GM19438 (cell line): ENCODE measurements around the gene EXOC3.
"Not testable (repeated sequence)": the region's sequence is repeated elsewhere in the genome, so short reads cannot be mapped to it uniquely, and the experiment has no call there.

Source experiments
- ATAC-seq: cut with Tn5 transposase; IDR thresholded peaks from one replicate; pipeline ENCODE4 v1.9.1; 2021; ENCODE audit warnings: low read depth; ENCODE audit not compliant: unreplicated experiment

Gene EXOC3

GRCh38 chr5:483011-483410, 40.0 kb downstream of the EXOC3 start:
- no peak for ATAC-seq

GRCh38 chr5:483434-484140, 40.6 kb downstream of the EXOC3 start:
- ATAC-seq: no peak

GRCh38 chr5:484556-484955, 41.6 kb downstream of the EXOC3 start:
- ATAC-seq: no peak

DNA sequence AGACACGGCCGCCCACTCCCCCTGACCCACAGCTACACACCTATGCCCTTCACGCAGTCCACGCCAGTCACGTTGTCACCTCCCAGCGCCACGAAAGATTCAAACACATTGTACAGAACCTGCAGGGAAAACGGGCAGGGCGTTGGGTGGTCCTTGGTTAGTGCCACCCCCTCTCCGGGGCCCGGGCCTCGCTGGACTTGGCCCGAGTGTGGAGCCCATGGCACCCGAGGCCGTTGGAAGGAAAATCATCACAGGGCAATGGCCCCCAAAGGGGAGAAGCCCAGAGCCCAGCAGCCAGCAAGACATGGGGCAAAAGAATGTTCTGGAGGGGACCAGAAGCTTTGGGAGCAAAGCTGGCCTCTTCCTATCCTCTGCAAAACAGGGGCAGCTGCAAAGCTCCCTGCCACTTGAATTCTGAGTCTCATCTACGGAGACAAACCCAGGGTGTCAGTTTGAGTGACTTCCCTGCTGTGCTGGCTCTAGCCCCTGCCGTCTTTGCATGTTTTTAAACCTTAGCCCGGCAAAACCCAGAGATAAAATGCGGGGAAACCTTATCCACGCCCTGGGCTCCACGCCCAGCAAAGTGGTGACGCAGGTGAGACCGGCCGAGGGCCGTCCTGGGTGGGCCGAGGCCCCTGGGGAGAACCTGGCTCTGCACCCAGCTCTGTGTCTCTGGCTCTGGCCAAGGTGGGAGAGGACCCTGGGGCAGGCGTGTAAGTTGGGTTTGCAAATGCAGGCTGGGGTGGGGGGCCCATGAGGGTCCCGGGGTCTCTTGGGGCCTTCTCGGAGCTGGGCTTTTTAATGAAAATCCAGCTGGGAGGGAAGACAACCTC, 42.4 kb downstream of the EXOC3 start:
- no peak for ATAC-seq

- ATAC-seq: no peak
Observed at GRCh38 chr5:485946-486491, 43.0 kb downstream of the EXOC3 start.

DNA sequence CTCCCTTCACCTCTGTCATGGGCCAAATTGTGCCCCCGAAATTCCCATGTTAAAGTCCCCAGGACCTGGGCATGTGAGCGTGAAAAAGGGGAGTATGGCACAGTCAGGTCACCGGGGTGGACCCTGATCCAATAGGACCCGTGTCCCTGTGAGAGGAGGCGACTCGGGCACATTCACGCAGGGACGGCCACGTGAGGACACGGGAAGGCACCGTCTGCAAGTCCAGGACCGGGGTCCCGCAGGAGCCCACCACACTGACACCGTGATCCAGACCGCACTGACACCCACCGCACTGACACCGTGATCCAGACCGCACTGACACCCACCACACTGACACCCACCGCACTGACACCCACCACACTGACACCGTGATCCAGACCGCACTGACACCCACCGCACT, 43.6 kb downstream of the EXOC3 start:
- not testable (repeated sequence) for ATAC-seq

- no peak for ATAC-seq
Observed at GRCh38 chr5:488241-488640, 45.3 kb downstream of the EXOC3 start.

- no peak for ATAC-seq
Observed at GRCh38 chr5:488744-489688, 46.0 kb downstream of the EXOC3 start.

GRCh38 chr5:489689-490080, 46.7 kb downstream of the EXOC3 start:
- no peak for ATAC-seq

DNA sequence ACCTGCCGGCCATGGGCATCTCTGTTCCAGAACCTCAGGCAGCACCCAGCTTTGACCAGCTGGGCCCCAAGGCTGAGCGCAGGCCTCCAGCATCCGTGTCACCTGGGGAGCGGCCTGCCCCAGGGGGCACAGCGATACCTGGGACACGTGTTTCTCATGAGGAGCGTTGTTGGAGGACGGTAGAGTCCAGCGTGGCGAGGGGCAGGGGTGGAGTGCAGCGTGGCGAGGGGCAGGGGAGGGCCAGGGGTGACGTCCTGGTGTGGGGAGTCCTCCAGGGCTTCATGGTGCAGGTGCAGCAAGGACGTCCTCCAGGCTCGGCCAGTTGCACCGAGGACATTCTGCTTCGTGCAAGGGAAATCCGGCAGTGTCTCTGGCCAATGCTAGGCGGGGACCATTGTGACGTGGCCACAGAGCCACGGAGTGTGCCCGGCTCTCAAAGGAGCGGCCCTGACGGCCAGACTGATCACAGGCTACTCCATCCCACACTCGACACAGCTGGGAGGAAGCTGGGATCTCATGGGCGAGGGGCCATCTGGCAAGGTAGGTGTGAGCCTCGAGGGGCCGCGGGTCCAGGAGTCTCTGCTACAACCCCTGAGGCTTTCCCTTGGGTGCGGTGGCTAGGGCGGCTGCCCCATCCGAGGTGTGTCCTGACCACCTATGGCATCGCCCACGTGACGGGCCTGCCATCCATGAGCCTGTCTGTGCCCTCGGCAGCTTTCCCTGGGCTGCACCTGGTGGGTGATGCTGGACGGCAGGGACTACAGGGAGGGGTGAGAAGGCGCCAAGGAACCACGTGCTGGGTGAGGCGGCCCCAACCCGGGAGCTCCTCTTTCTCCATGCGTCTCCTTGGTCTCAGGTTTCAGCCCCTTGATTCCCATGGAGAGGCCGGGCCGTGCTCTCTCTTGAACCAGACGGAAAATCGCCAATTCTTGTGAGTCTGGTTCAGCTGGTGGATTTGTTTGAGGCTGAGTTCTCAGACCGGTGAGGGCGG, 47.4 kb downstream of the EXOC3 start:
- no peak for ATAC-seq

GRCh38 chr5:491119-491855, 48.3 kb downstream of the EXOC3 start:
- no peak for ATAC-seq

GRCh38 chr5:491856-492155, 48.8 kb downstream of the EXOC3 start:
- ATAC-seq: no peak

DNA sequence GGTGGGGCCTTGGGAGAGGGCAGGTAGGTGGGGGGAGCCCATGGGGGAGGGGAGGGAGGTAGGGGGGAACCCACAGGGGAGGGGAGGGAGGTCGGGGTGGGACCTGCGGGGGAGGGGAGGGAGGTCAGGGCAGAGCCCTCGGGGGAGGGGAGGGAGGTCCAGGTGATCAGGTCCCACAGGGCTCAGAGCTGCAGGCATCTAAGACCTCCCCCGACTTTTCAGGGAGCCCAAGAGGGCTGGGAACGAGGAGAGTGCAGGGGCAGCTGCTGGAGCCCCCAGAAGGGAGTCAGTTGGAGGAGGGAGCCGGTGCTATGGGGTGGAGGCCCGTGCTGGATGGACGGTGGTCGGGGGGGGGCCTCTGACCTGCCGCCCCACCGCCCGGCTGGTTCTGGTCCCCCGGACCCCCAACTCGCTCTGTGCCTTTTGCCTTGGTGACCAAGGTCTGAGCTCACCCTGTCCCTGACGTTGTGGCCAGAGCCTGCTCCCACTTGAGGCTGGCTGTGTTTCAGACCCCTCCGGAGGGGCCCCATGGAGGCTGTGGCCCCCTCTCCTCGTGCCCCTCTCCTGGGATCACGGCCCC, 49.4 kb downstream of the EXOC3 start:
- ATAC-seq: no peak

DNA sequence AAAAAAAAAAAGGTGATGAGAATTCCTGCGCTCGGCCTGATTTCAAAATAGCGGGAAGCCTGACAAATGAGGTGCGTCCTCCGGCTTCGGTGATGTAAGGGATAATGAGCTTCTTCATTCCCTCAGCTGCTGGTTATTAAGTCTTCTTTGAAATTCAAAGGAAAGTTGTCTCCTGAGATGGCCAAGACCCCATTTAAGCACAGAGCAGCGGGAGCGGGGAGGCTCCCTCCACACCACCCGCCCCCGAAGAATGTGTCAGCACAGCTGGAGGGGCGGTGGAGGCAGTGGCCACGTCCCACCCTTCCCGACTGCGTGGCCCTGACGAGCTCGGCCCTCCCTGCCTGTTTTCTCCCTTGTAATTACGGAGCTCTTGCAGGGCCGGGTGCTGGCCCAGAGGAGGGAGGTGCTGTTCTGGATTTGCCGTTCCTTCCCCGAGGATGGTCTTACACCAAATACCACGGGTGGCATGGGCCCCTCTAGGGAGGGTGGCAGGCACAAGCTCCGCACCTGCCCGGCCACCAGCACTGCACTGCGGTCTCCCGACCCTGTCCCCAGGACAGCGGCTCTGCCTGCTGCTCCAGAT, 50.2 kb downstream of the EXOC3 start:
- ATAC-seq: no peak

- ATAC-seq: no peak
Observed at GRCh38 chr5:493758-494157, 50.8 kb downstream of the EXOC3 start.

DNA sequence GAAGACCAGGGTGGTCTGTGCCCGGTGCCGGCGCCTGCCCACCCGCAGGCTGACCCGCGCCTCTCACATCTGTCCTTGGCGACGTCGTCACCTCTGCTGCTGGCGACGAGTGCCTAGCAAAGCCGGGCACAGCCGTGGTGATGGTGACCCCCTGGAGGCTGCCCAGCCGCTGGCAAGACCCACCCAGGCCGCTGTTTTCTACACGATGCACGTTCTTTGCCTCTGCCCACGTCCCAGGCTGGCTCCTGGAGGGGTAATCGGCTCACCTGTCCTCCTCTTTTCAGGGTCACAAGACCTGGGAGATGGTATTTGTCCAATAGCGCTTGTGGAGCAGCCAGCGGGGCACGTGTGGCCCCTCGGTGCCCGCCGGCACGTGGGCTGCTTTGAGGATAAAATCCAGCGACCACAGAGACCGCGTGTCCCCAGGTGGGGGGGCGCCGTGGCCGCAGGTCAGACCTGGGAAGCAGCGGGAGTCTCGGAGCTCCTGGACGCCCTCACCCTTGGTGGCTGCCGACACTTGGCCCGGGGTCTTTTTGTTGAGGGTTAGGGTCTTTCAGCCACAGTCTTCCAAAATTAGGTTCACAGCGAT, 51.8 kb downstream of the EXOC3 start:
- no peak for ATAC-seq

DNA sequence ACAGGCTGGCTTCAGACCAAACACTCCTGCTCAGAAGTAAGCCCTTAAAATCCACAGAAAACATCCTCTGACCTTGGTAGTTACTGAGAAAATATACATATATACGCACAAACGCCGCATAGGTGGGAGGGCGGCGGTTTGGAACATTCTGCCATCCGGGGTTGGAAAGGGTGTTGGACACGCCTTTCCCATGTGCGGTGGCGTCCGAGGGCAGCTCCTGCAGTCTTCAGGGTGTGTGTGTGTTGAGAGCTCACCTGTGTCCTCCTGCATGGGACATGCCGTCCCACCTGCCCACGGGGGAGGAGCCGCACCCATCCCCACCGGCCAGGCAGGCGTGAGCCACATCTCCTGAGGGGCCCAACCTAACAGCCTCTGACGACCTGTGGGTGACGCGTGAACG, 53.1 kb downstream of the EXOC3 start:
- no peak for ATAC-seq
